PC-9 (cell line): ENCODE data around the gene ARPP21. TPM values are rescaled to one million over a fixed set of nuclear protein-coding genes. Genes with fewer than 3 reads are reported as not detected.

Experiments
- BruUV-seq: library from RNA; stranded (reverse); fragments of 400-500 nt; replicated peaks from 2 replicates; lab custom pipeline; 2021; lab: Mats Ljungman, UMichigan
- CTCF ChIA-PET: fragments of 300-600 bp; sonication (Branson Sonifier 250); formaldehyde crosslinking; loops from one replicate; lab custom pipeline; 2022; ENCODE audit warnings: antibody characterized with exemption; lab: Charles Lee
- POLR2A ChIA-PET: fragments of 300-600 bp; sonication (Branson Sonifier 250); formaldehyde crosslinking; loops from one replicate; lab custom pipeline; 2022; ENCODE audit warnings: antibody characterized with exemption; ENCODE audit not compliant: unreplicated experiment; lab: Charles Lee
- DNase-seq, 2 experiments: peaks; one replicate each; pipeline versions ENCODE4 v3.0.0 to v3.0.0-alpha.2; 2015 to 2022; ENCODE audit warnings: mixed read lengths in 1 of 2
- H2AFZ ChIP-seq: fragments of 200-600 bp; sonication (generic); 2 replicates; pipeline ENCODE4 v1.8.1; 2017; ENCODE audit warnings: antibody characterized with exemption
- H3F3A ChIP-seq: fragments of 200-600 bp; sonication (generic); 2 replicates; pipeline ENCODE4 v1.8.1; 2017; ENCODE audit warnings: antibody characterized with exemption, mild to moderate bottlenecking, low read depth; ENCODE audit not compliant: insufficient read depth
- H3K27ac ChIP-seq: fragments of 200-600 bp; sonication (generic); 2 replicates; pipeline ENCODE4 v1.6.1; 2016; ENCODE audit warnings: mixed run types
- H3K27me3 ChIP-seq: fragments of 200-600 bp; sonication (generic); 2 replicates; pipeline ENCODE4 v1.6.1; 2016; ENCODE audit warnings: low read depth, mixed run types; ENCODE audit not compliant: insufficient read depth
- H3K36me3 ChIP-seq: fragments of 200-600 bp; sonication (generic); 2 replicates; pipeline ENCODE4 v1.6.1; 2016; ENCODE audit warnings: low read depth, mixed run types
- H3K4me1 ChIP-seq: fragments of 200-600 bp; sonication (generic); replicated peaks from 2 replicates; pipeline ENCODE4 v1.6.1; 2016; ENCODE audit warnings: mixed run types; ENCODE audit not compliant: insufficient read depth
- H3K4me2 ChIP-seq: fragments of 200-600 bp; sonication (generic); 2 replicates; pipeline ENCODE4 v1.6.1; 2017; ENCODE audit warnings: mixed run types
- H3K4me3 ChIP-seq: fragments of 200-600 bp; sonication (generic); 2 replicates; pipeline ENCODE4 v1.6.1; 2016; ENCODE audit warnings: mixed run types
- H3K79me2 ChIP-seq: fragments of 200-600 bp; sonication (generic); 2 replicates; pipeline ENCODE4 v1.6.1; 2017; ENCODE audit warnings: low read depth, mixed run types
- H3K9me2 ChIP-seq: fragments of 200-600 bp; sonication (generic); 2 replicates; pipeline ENCODE4 v1.8.1; 2017; ENCODE audit warnings: mild to moderate bottlenecking; ENCODE audit not compliant: insufficient read depth
- H3K9me3 ChIP-seq: fragments of 200-600 bp; sonication (generic); 2 replicates; pipeline ENCODE4 v1.8.1; 2016; ENCODE audit warnings: low read depth; ENCODE audit not compliant: insufficient read depth
- H4K20me1 ChIP-seq: fragments of 200-600 bp; sonication (generic); 2 replicates; pipeline ENCODE4 v1.8.1; 2017; ENCODE audit not compliant: insufficient read depth
- CTCF ChIP-seq: fragments of 200-600 bp; sonication (generic); conservative IDR thresholded peaks from 2 replicates; pipeline ENCODE4 v1.6.1; 2017; ENCODE audit warnings: mixed run types, antibody characterized with exemption, mild to moderate bottlenecking, moderate library complexity
- EZH2 ChIP-seq: fragments of 200-600 bp; sonication (generic); IDR thresholded peaks from 2 replicates; pipeline ENCODE4 v1.8.0; 2017; ENCODE audit warnings: antibody characterized with exemption, low read depth
- intact Hi-C: fragments of 100-400 bp; cut with micrococcal nuclease; formaldehyde crosslinking; loops from one replicate; pipeline ENCODE4 v1.10.0; 2022; ENCODE audit not compliant: unreplicated experiment
- total RNA-seq: library from RNA; stranded (reverse); gene quantifications from 2 replicates; pipeline ENCODE4 v1.2.3, GENCODE V29; 2021

The ARPP21 gene
- total RNA-seq, 1 experiment from 2014 or later = not detected

- Histone ChIP-seq H3K27ac (no peak overlapping the region), H3K9me2 (no peaks in the 10 kb centered on the region), H3K36me3 (no peaks in the 10 kb centered on the region), H2AFZ (no peak overlapping the region), H3F3A (no peaks in the 10 kb centered on the region), H3K79me2 (no peaks in the 10 kb centered on the region), H4K20me1 (no peaks in the 10 kb centered on the region), H3K9me3 (no peaks in the 10 kb centered on the region), H3K4me1 (no peaks in the 10 kb centered on the region), H3K4me3 (no peak overlapping the region), H3K4me2 (no peak overlapping the region), H3K27me3 (peaks cover 8% of the 10 kb centered on the region)
- DNase-seq = no peak
- POLR2A ChIA-PET = no interaction called here
- no TSS peak for BruUV-seq
- intact Hi-C loops = no loop called here
- CTCF ChIA-PET = no interaction called here
- TF ChIP-seq CTCF = no peak
- no peak for TF ChIP-seq EZH2
These were observed 31.2 kb downstream of the ARPP21 start for GRCh38 chr3:35670408-35670965.

DNA sequence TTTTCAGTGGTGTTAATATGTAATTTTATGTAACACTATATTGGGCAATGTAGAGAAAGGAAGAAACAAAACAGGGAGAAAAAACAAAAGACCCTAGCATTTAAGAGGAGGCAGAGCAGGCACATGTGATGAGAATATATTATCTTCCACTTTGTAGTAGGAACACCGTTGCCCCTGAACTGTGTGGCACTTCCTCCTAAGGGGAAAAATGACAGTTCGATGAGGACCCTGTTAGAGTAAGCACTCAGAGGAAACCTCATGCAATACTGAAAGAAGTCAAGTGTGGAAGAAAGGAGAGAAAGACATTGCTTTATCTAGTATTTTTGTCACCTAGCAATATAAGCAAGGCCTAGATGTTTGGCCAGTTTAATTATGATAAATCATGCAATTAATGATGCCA is 32.2 kb downstream of the ARPP21 start:
- H3K27me3 ChIP-seq = peaks cover 8% of the 10 kb centered on the region
- no peaks in the 10 kb centered on the region for H3K4me1 ChIP-seq
- no peaks in the 10 kb centered on the region for H4K20me1 ChIP-seq
- ChIA-PET CTCF (no interaction called here), POLR2A (no interaction called here)
- TF ChIP-seq EZH2 = no peak
- TF ChIP-seq CTCF = no peak
- H2AFZ ChIP-seq = no peak overlapping the region
- intact Hi-C loops = no loop called here
- no peaks in the 10 kb centered on the region for H3K79me2 ChIP-seq
- H3F3A ChIP-seq = no peaks in the 10 kb centered on the region
- H3K36me3 ChIP-seq = no peaks in the 10 kb centered on the region
- BruUV-seq = no TSS peak
- no peak overlapping the region for H3K4me2 ChIP-seq
- no peaks in the 10 kb centered on the region for H3K9me2 ChIP-seq
- DNase-seq = no peak
- H3K4me3 ChIP-seq = no peak overlapping the region
- no peak overlapping the region for H3K27ac ChIP-seq
- no peaks in the 10 kb centered on the region for H3K9me3 ChIP-seq

GRCh38 chr3:35673017-35673416 is 33.7 kb downstream of the ARPP21 start:
- intact Hi-C loops = no loop called here
- no peak for DNase-seq
- Histone ChIP-seq H2AFZ (no peak overlapping the region), H3K4me3 (no peak overlapping the region), H3K9me2 (no peaks in the 10 kb centered on the region), H3K27me3 (peaks cover 16% of the 10 kb centered on the region), H3F3A (no peaks in the 10 kb centered on the region), H3K36me3 (no peaks in the 10 kb centered on the region), H3K9me3 (no peaks in the 10 kb centered on the region), H3K4me2 (no peak overlapping the region), H4K20me1 (no peaks in the 10 kb centered on the region), H3K4me1 (no peaks in the 10 kb centered on the region), H3K27ac (no peak overlapping the region), H3K79me2 (no peaks in the 10 kb centered on the region)
- POLR2A ChIA-PET = interaction anchor here (0.5 kb wide), 1 partner anchor 84 kb away, joined by 8 read pairs; no protein-coding TSS in a partner anchor
- TF ChIP-seq CTCF = no peak
- no peak for TF ChIP-seq EZH2
- CTCF ChIA-PET = no interaction called here
- no TSS peak for BruUV-seq
